Measurements from ENCODE around the gene CA9. TPM values are rescaled to one million over a fixed set of nuclear protein-coding genes. Genes with fewer than 3 reads are reported as not detected.
A peak's percentile ranks its signal among the peaks of the same experiment; 100 is the strongest.

The CA9 gene
- total RNA-seq, 1 experiment from 2014 or later: not detected

DNA sequence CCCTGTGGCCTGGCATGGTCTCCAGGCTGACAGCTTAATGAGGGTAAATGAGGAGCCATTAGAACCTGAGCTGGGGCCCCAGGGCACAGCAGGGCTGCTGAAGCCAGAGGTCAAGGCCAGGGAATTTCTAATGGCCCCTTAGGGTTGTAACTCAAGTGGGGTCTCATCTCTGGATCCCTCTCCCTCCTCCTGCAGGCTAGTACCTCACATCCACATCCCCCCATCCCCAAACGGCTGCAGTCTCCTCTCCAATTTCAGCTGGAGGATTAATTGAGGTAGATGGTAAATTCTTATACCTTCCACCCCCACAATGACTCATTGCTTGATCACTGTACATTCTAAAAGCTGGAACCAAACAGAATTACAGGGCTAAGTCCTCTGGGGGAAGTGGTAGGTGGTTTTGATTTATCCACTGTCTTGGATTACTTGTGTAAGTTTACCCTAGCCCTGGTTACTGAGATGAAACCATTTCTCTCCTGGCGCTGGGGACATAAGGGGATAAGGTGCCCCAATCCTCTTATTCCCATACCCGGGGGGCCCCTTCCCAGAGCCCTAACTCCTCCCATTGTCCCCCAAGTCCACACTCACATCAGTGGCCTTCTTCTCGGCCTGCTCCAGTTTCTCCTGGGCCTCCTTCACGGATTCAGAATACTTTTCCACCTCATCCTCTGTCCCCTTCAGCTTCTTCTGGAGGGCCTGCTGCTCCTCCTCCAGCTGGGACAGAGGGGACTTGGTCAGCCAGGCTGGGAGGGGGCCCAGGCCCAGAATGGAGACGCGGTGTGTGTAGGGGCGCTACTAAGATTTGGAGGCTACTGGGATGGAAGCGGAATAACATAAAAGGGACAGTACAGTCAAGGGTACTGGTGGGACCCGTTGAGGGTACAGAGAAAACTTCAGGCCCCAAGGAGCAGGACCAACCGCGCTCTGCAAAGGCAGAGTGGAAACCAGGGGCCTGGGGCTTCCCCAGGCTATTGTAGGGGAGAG lies 15.1 kb downstream of the CA9 start:
- Histone ChIP-seq H3K9me3 (no peaks in the 10 kb centered on the region), H3K27me3 (replicated peaks; ENCODE audit: control insufficient read depth, insufficient read depth, low read length) (no peaks in the 10 kb centered on the region), H3K4me3 (ENCODE audit: low read depth, low read length) (no peak overlapping the region), H3K4me1 (peaks cover 25% of the 10 kb centered on the region), H3K36me3 (ENCODE audit: control insufficient read depth, insufficient read depth, low read length) (no peaks in the 10 kb centered on the region)
- H3K27ac Mint-ChIP-seq (ENCODE audit: unreplicated experiment): peak overlapping the region; percentile 51
- peaks cover 14% of the 10 kb centered on the region for H3K36me3 Mint-ChIP-seq (ENCODE audit: insufficient read depth, unreplicated experiment)
- H3K27me3 Mint-ChIP-seq (ENCODE audit: insufficient read depth, unreplicated experiment): no peaks in the 10 kb centered on the region
- intact Hi-C loops (cut with micrococcal nuclease; ENCODE audit: unreplicated experiment): no loop called here
- H3K4me3 Mint-ChIP-seq (ENCODE audit: unreplicated experiment): peak overlapping the region; percentile 80
- TF ChIP-seq, protein P1, sequence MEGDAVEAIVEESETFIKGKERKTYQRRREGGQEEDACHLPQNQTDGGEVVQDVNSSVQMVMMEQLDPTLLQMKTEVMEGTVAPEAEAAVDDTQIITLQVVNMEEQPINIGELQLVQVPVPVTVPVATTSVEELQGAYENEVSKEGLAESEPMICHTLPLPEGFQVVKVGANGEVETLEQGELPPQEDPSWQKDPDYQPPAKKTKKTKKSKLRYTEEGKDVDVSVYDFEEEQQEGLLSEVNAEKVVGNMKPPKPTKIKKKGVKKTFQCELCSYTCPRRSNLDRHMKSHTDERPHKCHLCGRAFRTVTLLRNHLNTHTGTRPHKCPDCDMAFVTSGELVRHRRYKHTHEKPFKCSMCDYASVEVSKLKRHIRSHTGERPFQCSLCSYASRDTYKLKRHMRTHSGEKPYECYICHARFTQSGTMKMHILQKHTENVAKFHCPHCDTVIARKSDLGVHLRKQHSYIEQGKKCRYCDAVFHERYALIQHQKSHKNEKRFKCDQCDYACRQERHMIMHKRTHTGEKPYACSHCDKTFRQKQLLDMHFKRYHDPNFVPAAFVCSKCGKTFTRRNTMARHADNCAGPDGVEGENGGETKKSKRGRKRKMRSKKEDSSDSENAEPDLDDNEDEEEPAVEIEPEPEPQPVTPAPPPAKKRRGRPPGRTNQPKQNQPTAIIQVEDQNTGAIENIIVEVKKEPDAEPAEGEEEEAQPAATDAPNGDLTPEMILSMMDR (IDR thresholded peaks at IDR 0.05; ENCODE audit: insufficient read depth in 1 of 2, low read depth in 1 of 2, low read length in 1 of 2, severe bottlenecking in 1 of 2, unreplicated experiment in 1 of 2): no peak
- DNase-seq: no peak
- ChIA-PET POLR2A (no interaction called here), CTCF (interaction anchor here (0.7 to 1.0 kb wide), 2 partner anchors 8 to 317 kb away, joined by 4 to 6 read pairs; no protein-coding TSS in a partner anchor)
- H3K4me1 Mint-ChIP-seq (ENCODE audit: low read depth, unreplicated experiment): peaks cover 8% of the 10 kb centered on the region
- BruUV-seq (replicated peaks): no TSS peak
- no peaks in the 10 kb centered on the region for H3K9me3 Mint-ChIP-seq (ENCODE audit: unreplicated experiment)

DNA sequence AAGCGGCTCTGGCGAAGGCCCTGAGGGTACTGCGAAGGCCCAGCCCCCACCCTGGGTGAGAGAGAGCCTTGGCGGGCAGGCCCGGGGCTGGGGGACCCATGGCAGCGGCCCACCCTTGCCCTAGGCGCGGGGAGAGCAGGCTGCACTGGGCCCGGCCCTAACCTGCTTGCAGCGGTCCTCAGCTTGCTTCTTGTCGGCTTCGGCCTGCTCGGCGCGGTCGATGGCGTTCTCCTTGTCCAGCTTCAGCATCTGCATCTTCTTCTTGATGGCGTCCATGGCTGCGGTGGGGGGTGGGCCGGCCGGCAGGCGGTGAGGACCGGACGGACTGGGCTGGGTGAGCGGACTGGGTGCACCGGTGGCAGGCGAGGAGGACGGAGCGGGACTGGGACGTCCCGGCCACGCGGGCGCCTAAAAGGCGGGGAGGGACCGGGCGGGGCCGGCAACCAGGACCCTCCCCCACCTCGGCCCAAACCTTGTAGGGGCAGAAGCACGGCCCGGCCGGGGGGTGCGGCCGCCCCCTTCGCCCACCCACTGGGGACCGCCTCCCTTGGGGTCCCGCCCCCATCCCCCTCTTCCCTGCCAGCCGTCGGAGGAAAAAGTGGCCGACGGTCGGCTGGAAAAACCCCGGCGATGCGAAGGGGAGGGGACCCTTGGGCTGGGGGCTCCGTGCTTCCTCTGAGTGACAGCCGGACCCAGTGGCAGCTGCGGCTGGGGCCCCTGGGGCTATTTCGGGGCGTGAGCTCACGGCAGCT lies 16.0 kb downstream of the CA9 start, which contains the start of gene TPM2:
TPM2 (minus strand) TSS at position 384 of the 752 bp plus-strand sequence; CDS start at position 276, 108 bp downstream.
- Histone ChIP-seq H3K4me3 (ENCODE audit: low read depth, low read length) (peak within 1 kb of the TSS; percentile 60), H3K36me3 (ENCODE audit: control insufficient read depth, insufficient read depth, low read length) (no peaks in the 10 kb centered on the region), H3K4me1 (peaks cover 25% of the 10 kb centered on the region), H3K27me3 (replicated peaks; ENCODE audit: control insufficient read depth, insufficient read depth, low read length) (no peaks in the 10 kb centered on the region), H3K9me3 (no peaks in the 10 kb centered on the region)
- ChIA-PET CTCF (interaction anchor here (0.6 to 3.0 kb wide), 5 partner anchors 20 to 318 kb away, joined by 4 to 19 read pairs (median 4); partner anchors contain the start of genes CCDC107 and RMRP), POLR2A (interaction anchor here (0.7 to 1.5 kb wide), 5 partner anchors 25 to 38 kb away, joined by 3 to 6 read pairs (median 5); partner anchors contain the start of gene ARHGEF39)
- H3K36me3 Mint-ChIP-seq (ENCODE audit: insufficient read depth, unreplicated experiment): peaks cover 14% of the 10 kb centered on the region
- H3K27me3 Mint-ChIP-seq (ENCODE audit: insufficient read depth, unreplicated experiment): no peaks in the 10 kb centered on the region
- TF ChIP-seq, protein P1 (IDR thresholded peaks at IDR 0.05; ENCODE audit: insufficient read depth in 1 of 2, low read depth in 1 of 2, low read length in 1 of 2, severe bottlenecking in 1 of 2, unreplicated experiment in 1 of 2): no peak
- H3K4me3 Mint-ChIP-seq (ENCODE audit: unreplicated experiment): peak within 1 kb of the TSS; percentile 80
- no peak for DNase-seq
- peak within 1 kb of the TSS; percentile 95 for H3K27ac Mint-ChIP-seq (ENCODE audit: unreplicated experiment)
- H3K9me3 Mint-ChIP-seq (ENCODE audit: unreplicated experiment): no peaks in the 10 kb centered on the region
- BruUV-seq (replicated peaks): no TSS peak
- intact Hi-C loops (cut with micrococcal nuclease; ENCODE audit: unreplicated experiment): loop anchor here (5.0 kb wide), 1 partner anchor 32 kb away; the partner anchor contains the start of genes CCDC107 and RMRP
- peaks cover 8% of the 10 kb centered on the region for H3K4me1 Mint-ChIP-seq (ENCODE audit: low read depth, unreplicated experiment)

DNA sequence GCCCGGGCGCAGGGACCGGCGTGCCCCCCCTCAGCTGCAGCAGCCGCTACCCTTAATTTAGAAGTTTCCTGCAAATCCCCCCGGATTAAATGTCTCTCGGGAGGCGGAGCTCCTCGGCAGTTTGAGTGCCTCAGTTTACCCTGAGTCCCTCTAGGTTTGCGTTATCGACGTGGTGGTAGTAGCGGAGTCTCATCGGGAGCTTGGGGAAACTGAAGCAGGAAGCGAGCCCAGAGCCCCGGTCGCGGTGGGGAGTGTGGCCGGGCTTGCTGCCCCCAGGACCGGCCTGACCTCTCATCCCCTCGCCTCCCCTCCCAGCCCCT lies 16.5 kb downstream of the CA9 start:
- no TSS peak for BruUV-seq (replicated peaks)
- ChIA-PET POLR2A (interaction anchor here (0.6 to 1.5 kb wide), 6 partner anchors 25 to 39 kb away, joined by 3 to 6 read pairs (median 4); partner anchors contain the start of gene ARHGEF39), CTCF (interaction anchor here (0.6 to 3.0 kb wide), 4 partner anchors 20 to 44 kb away, joined by 4 to 19 read pairs (median 5); partner anchors contain the start of genes CCDC107 and RMRP)
- no peaks in the 10 kb centered on the region for H3K9me3 ChIP-seq
- H3K27me3 Mint-ChIP-seq (ENCODE audit: insufficient read depth, unreplicated experiment): no peaks in the 10 kb centered on the region
- peaks cover 8% of the 10 kb centered on the region for H3K4me1 Mint-ChIP-seq (ENCODE audit: low read depth, unreplicated experiment)
- H3K27ac Mint-ChIP-seq (ENCODE audit: unreplicated experiment): peak overlapping the region; percentile 95
- peak overlapping the region; percentile 60 for H3K4me3 ChIP-seq (ENCODE audit: low read depth, low read length)
- DNase-seq: no peak
- peaks cover 14% of the 10 kb centered on the region for H3K36me3 Mint-ChIP-seq (ENCODE audit: insufficient read depth, unreplicated experiment)
- H3K9me3 Mint-ChIP-seq (ENCODE audit: unreplicated experiment): no peaks in the 10 kb centered on the region
- H3K27me3 ChIP-seq (replicated peaks; ENCODE audit: control insufficient read depth, insufficient read depth, low read length): no peaks in the 10 kb centered on the region
- no peaks in the 10 kb centered on the region for H3K36me3 ChIP-seq (ENCODE audit: control insufficient read depth, insufficient read depth, low read length)
- H3K4me3 Mint-ChIP-seq (ENCODE audit: unreplicated experiment): peak overlapping the region; percentile 80
- intact Hi-C loops (cut with micrococcal nuclease; ENCODE audit: unreplicated experiment): loop anchor here (5.0 kb wide), 1 partner anchor 33 kb away; the partner anchor contains the start of genes CCDC107 and RMRP
- TF ChIP-seq, protein P1 (IDR thresholded peaks at IDR 0.05; ENCODE audit: insufficient read depth in 1 of 2, low read depth in 1 of 2, low read length in 1 of 2, severe bottlenecking in 1 of 2, unreplicated experiment in 1 of 2): no peak
- peaks cover 25% of the 10 kb centered on the region for H3K4me1 ChIP-seq
